DND-41 (cell line): Measurements from ENCODE around the gene SRD5A1.

Experiments used
- EZH2 ChIP-seq: IDR thresholded peaks from 3 replicates; pipeline ENCODE4 v1.6.1; 2012; ENCODE audit warnings: borderline replicate concordance, low read depth, mild to moderate bottlenecking, moderate library complexity, low read length, inconsistent platforms; ENCODE audit not compliant: severe bottlenecking
- TF ChIP-seq, protein P1 (sequence below): IDR thresholded peaks from 2 replicates; pipeline ENCODE4 v1.5.1; 2012; ENCODE audit warnings: borderline replicate concordance, low read length, moderate library complexity, mild to moderate bottlenecking; ENCODE audit not compliant: poor library complexity, severe bottlenecking; ENCODE audit errors: extremely low read depth

DNA sequence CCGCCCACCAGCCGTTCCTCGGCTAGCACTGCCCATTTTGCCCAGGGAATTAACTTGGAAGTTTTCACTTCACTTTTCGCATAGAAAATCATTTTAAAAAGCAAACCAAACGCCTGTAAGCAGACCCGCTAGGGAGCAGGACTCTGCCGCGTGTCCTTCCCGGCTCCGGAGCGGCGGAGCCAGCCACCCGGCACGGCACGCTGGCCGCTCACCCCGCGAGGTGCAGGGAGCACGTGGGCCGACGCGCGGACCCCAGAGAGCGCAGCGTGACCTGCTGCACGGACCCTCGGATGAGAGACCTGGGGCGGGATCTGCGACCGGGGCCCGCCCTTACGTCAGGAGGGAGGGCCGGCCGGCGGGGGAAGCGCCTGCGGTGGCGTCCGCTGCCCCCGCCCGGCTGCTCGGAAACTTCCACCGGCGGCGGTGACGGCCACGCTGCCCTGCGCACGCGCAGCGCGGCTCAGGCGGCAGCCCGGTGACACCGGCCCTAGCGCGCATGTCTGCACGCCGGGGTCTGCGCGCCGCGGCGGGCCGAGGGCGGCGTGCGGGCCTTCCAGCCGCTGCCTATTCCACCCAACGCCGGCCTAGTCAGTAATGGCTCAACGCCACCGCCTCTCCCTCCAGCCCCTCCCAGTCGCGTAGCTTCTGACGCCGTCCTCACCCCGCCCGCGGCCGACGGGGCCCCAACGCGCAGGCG lies 79.5 kb downstream of the SRD5A1 start:
- TF ChIP-seq, protein P1, sequence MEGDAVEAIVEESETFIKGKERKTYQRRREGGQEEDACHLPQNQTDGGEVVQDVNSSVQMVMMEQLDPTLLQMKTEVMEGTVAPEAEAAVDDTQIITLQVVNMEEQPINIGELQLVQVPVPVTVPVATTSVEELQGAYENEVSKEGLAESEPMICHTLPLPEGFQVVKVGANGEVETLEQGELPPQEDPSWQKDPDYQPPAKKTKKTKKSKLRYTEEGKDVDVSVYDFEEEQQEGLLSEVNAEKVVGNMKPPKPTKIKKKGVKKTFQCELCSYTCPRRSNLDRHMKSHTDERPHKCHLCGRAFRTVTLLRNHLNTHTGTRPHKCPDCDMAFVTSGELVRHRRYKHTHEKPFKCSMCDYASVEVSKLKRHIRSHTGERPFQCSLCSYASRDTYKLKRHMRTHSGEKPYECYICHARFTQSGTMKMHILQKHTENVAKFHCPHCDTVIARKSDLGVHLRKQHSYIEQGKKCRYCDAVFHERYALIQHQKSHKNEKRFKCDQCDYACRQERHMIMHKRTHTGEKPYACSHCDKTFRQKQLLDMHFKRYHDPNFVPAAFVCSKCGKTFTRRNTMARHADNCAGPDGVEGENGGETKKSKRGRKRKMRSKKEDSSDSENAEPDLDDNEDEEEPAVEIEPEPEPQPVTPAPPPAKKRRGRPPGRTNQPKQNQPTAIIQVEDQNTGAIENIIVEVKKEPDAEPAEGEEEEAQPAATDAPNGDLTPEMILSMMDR: peak; percentile 9
- TF ChIP-seq EZH2: no peak
